Measurements from ENCODE around the gene CCL20. TPM values are rescaled to one million over a fixed set of nuclear protein-coding genes. Genes with fewer than 3 reads are reported as not detected.
A peak's percentile ranks its signal among the peaks of the same experiment; 100 is the strongest.

The CCL20 gene
- total and polyA plus RNA-seq, 2 of the 13 experiments (the other 11 are each of a cell fraction or from before 2014, with no cell fraction given), result 223 to 903 TPM

- TF ChIP-seq TERF1 (CRISPR knock-in tag; IDR thresholded peaks at IDR 0.05) (no peak), HMGXB4 (CRISPR knock-in tag; IDR thresholded peaks at IDR 0.05; ENCODE audit: borderline replicate concordance in 1 of 2, low read depth in 1 of 2) (peak; percentile 51 to 67; a peak in 2 of 4 replicates), FOXJ3 (CRISPR knock-in tag; IDR thresholded peaks at IDR 0.05; ENCODE audit: borderline replicate concordance) (peak; percentile 51; the same call in 1 of the 2 replicates), CTCF (CRISPR knock-in tag; IDR thresholded peaks at IDR 0.05) (peak; percentile 76), ARID3A (IDR thresholded peaks at IDR 0.05; ENCODE audit: low read depth, low read length) (peak; percentile 66), MIER2 (CRISPR knock-in tag; IDR thresholded peaks at IDR 0.05) (0 out of 2 replicates have a peak, but pooled peaks have one; percentile 33), HNF1A (IDR thresholded peaks at IDR 0.05; ENCODE audit: low read depth) (peak; percentile 30; the same call in 1 of the 2 replicates), HNF1A (CRISPR knock-in tag; IDR thresholded peaks at IDR 0.05; ENCODE audit: borderline replicate concordance) (no peak), ZMYM4 (CRISPR knock-in tag; IDR thresholded peaks at IDR 0.05) (peak; percentile 38; the same call in 1 of the 2 replicates), PRDM4 (CRISPR knock-in tag; IDR thresholded peaks at IDR 0.05; ENCODE audit: borderline replicate concordance) (no peak), ZNF10 (CRISPR knock-in tag; IDR thresholded peaks at IDR 0.05; ENCODE audit: borderline replicate concordance, low read depth) (no peak), ZBTB37 (CRISPR knock-in tag; IDR thresholded peaks at IDR 0.05) (no peak)
Observed at GRCh38 chr2:227774011-227774624, 39.5 kb upstream of the CCL20 start (continued).
